Cerebellar nuclear complex (tissue), 1 donor: ENCODE data around the gene SCP2D1.

ENCODE experiments used
- DNase-seq, 2 experiments: peaks; one replicate each; lab custom pipeline; 2025; lab: John Stamatoyannopoulos, UW

Gene SCP2D1

DNA sequence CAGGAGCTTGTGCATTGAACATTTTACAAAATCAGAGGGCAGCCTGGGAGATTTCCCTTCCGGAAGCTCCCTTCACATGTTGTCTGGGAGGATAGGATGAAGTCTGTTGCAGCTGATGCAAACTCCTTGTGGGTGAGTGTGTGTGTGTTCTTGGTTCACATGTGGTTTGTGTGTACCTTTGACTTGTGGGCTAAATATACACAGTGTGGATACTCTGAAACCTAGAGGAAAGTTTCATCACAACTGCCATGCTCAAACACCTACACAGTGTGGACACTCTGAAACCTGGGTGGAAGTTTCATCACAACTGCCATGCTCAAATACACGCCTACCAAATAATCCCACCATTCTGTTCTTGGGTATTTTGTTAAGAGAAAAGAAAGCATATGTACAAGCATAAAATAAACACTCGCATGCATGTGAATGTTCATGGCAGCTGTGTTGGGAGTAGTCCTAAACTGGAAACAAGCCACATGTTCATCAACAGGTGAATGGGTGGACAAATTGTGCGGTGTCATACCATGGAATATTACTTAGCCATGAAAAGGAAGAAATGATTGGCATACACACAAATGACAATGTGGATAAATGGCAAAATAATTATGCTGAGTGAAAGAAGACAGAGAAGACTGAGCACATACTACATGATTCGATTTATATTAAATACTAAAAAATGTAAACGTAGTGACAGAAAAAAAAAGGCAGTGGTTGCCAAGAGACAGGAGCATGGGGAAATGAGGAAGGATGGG lies 1.8 kb downstream of the SCP2D1 start:
- no peak for DNase-seq

GRCh38 chr20:18822832-18823231 lies 9.2 kb downstream of the SCP2D1 start:
- DNase-seq = no peak

GRCh38 chr20:18831830-18832499 lies 18.4 kb downstream of the SCP2D1 start:
- DNase-seq = no peak

- no peak for DNase-seq
These were observed 19.1 kb downstream of the SCP2D1 start for GRCh38 chr20:18832546-18833200.

DNA sequence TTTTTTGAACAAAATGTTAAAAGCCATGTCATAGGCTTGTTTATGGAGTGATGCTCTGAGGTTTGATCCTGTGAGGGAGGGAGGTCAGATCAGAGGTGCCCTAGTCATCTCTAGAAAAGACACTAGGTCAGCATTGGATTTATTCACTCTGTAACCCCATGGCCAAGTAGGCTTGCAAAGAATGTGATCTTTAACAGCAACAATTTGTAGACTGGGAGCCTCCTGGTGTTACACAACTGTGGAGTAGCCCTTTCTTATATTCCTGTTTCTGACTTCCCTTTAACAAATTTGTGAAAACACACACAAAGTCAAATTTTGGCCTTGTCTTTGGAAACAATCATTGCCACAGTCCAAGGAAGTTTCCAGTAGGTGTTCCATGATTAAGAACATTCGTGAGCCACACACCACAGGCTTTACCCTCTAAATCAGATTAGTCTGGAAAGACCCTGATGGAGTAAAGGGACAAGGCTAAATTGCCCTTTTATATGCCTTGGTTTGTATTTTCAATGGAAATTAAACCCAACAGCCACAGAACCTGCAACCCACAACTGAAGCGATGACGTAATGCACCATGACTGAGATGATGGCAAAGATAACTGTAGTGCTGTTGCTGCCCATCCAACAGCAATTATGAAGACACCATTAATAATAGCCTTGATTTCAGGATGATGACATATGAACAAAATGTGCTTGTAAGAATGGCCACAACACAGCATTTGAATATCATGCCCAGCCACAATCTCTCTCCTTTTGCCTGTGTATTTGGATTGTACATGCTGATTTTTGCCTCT lies 22.1 kb downstream of the SCP2D1 start:
- DNase-seq = no peak

DNA sequence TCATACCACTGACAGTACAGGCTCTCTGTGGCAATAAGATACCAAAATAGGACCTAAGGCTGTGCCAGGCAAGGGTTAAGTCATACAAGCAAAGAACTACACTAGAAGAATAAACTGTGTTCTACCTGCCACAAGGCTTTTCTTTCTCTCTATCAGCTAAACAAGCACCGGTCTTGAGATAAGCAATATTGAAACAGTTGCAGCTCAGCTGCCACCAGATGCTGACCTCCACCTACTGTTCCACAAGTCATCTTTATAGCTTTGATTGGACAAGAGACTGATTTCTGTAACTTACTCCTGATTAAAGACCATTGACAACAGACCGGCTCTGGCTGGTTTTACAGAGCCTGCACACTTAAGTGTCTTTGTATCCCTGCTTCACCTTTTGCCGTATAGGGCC lies 24.1 kb downstream of the SCP2D1 start:
- no peak for DNase-seq

DNA sequence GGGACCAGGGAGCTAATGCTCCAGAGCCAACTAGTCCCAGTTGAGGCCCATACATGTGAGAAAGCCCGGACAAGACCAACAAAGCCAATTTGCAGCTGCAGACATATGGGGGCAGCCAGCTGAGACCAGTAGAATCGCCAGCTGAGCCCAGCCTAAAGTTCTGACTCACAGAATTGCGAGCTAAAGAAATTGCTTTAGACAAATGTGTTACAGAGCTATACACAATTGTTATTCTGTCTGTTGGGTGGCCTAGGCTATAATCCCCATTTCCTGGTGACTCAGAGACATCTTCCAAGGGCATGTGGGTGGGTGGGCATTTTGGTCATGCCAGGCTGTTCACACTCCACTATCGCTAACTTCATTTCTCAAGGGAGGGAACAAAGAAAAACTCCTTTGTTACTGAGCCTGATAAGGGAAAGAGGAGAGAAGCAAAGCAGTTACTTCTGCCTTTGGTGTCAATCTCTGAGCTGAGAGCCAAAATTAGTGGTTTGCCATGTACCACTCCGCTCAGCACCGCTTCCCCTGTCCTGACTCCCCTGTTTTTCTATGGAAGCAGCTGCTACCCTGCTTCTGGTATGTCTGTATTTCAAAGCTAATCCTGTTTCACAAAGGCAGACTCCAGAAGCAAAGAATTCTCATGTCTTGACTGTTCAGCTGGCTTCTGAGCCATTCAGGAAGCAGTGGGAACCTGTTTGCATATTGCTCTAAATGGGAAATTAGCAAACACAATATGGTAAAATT lies 26.1 kb downstream of the SCP2D1 start:
- no peak for DNase-seq

DNA sequence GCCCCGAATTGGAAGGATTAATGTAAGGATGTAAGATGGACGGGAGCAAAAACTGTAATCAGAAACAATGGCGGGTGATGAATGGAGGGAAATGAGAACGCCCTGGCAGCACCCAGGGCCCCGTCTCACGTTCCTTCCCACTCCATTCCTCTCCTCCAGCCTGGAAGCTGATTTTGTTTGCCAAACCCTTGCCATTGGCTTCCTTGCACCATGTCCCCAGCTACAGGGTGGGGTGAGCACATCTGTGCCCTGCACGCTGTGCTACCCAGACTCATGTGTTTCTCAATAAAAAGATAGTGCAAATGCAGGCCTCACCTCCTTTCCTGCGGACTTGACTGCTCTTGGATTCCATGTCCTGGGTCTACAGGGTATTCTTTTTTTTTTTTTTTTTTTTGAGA lies 26.7 kb downstream of the SCP2D1 start:
- no peak for DNase-seq

DNA sequence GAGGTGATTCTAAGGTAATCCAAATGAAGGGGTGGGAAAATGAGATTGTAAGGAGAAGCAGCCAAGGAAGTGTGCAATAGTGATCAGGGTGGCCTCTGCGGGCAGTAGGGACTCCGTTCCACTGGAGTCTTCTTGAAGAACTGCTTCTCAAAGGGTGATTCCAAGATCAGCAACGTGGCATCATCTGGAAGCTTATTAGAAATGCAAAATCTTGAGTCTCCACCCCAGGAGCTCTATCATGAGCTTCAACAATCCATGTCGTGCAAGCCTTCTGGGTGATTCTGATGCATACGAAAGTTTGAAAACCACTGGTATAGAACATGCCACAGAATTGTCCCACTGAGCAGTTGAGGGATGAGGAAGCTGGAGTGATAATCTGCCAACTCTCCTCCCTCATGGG lies 31.4 kb downstream of the SCP2D1 start:
- no peak for DNase-seq

DNA sequence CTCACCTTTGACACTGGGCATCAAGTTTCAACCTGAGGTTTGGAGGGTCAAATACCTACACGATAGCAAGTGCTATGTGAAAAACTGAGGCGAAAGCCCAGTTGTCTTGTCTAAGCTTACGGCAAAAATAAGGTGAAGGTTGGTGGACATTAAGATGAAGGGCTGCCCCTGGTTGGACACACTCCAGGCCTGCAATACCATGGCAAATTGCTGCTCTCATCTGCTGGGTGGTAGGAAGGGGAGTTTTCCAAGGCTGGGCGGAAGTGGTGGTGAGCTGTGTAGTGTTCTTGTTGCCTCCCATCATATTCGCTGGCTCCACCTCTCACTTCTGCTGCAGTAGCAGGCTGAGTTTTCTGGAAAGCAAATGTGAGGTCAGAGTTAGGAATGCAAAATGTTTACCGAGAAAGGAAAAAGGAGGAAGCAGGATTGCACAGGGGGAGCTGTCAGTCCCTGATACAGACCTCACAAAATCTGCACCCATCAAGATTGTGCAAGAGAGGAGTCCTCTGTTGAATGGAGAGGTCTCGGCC lies 33.7 kb downstream of the SCP2D1 start:
- no peak for DNase-seq

DNA sequence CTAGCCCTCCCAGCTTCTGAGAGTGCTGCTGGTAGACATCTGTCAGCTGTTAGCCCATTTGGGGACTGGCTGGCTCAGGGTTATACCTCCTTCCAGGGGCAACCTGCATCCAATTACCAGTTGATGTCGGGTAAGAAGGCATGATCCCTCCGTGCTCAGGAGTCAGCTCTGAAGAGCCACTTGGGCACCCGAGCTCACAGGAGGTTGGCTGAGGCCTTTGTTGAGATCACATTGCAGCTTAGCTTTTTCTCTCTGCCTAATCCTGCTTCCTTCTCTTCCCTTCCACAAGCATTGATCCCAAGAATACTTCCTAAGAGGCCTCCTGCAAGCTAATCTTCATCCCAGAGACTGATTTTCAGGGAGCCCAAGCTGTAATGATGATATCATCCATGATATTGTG lies 35.5 kb downstream of the SCP2D1 start:
- no peak for DNase-seq

- DNase-seq = no peak
These were observed 38.0 kb downstream of the SCP2D1 start for GRCh38 chr20:18851629-18852028.

DNA sequence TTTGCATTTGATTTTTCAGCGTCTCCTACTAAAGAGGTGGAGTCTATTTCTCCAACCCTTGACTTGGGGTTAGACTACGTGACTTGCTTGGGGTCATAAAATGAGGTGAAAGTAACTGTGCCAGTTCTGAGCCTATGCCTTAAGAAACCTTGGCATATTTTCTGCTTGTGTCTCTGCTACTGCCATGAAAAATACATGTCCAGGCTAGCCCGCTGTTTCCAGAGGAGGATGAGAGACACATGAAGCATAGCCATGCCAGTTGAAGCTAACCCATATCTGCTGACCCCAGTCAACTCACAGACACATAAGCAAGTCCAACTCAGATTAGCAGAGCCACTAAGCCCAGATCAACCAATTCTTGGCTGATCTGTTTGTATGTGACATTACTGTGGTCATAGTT lies 38.7 kb downstream of the SCP2D1 start:
- DNase-seq = no peak

GRCh38 chr20:18853216-18853615 lies 39.6 kb downstream of the SCP2D1 start:
- no peak for DNase-seq

GRCh38 chr20:18853946-18854646 lies 40.5 kb downstream of the SCP2D1 start:
- no peak for DNase-seq

DNA sequence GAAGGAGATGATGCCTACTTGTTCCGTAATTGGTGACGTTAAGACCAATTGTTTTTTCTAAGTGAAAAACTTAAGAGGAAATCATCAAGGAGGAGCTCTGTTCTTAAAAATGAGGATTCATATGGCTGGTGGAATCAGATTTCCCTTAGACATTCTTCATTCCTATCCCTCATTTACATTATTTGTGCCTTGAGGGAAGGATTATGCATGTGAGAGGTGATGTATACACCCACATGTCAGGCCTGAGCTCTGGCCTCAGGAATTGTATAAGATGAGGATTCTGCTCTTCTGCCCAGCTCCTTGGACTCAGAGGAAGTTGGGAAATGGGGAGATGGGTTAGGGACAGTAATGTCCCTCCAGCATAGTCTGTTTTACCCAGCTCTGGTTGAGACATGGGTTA lies 42.3 kb downstream of the SCP2D1 start:
- DNase-seq = no peak

- no peak for DNase-seq
These were observed 43.3 kb downstream of the SCP2D1 start for GRCh38 chr20:18856873-18857272.

GRCh38 chr20:18857640-18858039 lies 44.1 kb downstream of the SCP2D1 start:
- DNase-seq = no peak

GRCh38 chr20:18858816-18859215 lies 45.2 kb downstream of the SCP2D1 start:
- DNase-seq = no peak
